Transverse colon (tissue), 4 donors: Measurements from ENCODE around the gene ISCA1. TPM values are rescaled to one million over a fixed set of nuclear protein-coding genes. Genes with fewer than 3 reads are reported as not detected.

Source experiments
- DNase-seq: peaks from one replicate; pipeline ENCODE4 v3.0.0-alpha.2; 2019
- H3K27ac ChIP-seq, 4 donors: fragments of 200-600 bp; sonication (generic); 2 replicates each; pipeline ENCODE4 v1.5.1; 2016 to 2018; ENCODE audit warnings: inconsistent platforms in 4 of 4
- H3K27me3 ChIP-seq: fragments of 200-600 bp; sonication (generic); 2 replicates; pipeline ENCODE4 v1.5.1; 2017; ENCODE audit warnings: inconsistent platforms
- H3K36me3 ChIP-seq, 4 donors: fragments of 200-600 bp; sonication (generic); 2 replicates each; pipeline ENCODE4 v1.5.1; 2017 to 2019; ENCODE audit warnings: inconsistent platforms in 4 of 4
- H3K4me1 ChIP-seq, 4 donors: fragments of 200-600 bp; sonication (generic); 2 replicates each; pipeline ENCODE4 v1.5.1; 2017 to 2020; ENCODE audit warnings: inconsistent platforms in 4 of 4
- H3K4me3 ChIP-seq, 4 donors: fragments of 200-600 bp; sonication (generic); 1 replicate in 1 of 4; 2 replicates in 3 of 4; pipeline versions ENCODE4 v1.5.1 to v1.6.1; 2017 to 2019; ENCODE audit warnings: inconsistent platforms in 4 of 4
- H3K9me3 ChIP-seq, 2 donors: fragments of 200-600 bp; sonication (generic); 2 replicates each; pipeline ENCODE4 v1.5.1; 2017 to 2019; ENCODE audit warnings: inconsistent platforms in 2 of 2
- CTCF ChIP-seq, 5 experiments: fragments of 200-600 bp in 3 of 5; fragments of 450-650 bp in 2 of 5; sonication (generic) in 3 of 5; IDR thresholded peaks; 1 replicate in 2 of 5; 2 replicates in 3 of 5; pipeline ENCODE4 v1.5.1; 2016 to 2017; ENCODE audit warnings: antibody characterized with exemption in 5 of 5, inconsistent platforms in 3 of 5, mild to moderate bottlenecking in 2 of 5, moderate library complexity in 1 of 5
- EP300 ChIP-seq: sonication (generic); formaldehyde crosslinking; IDR thresholded peaks from one replicate; pipeline ENCODE4 v1.6.1; 2017; ENCODE audit warnings: antibody characterized with exemption, low read depth
- POLR2A ChIP-seq: fragments of 450-650 bp; IDR thresholded peaks from one replicate; pipeline ENCODE4 v1.6.1; 2016; ENCODE audit warnings: antibody characterized with exemption, mild to moderate bottlenecking, moderate library complexity
- POLR2AphosphoS5 ChIP-seq, 3 donors: sonication (generic); formaldehyde crosslinking; IDR thresholded peaks; one replicate each; pipeline ENCODE4 v1.6.1; 2016; ENCODE audit warnings: antibody characterized with exemption in 3 of 3
- WGBS, 2 donors: methylation state at CpG; one replicate each; pipeline ENCODE4 v1.1.5; 2018; ENCODE audit warnings: low coverage in 1 of 2; 5-methylcytosine and 5-hydroxymethylcytosine counted together
- in situ Hi-C, 4 donors: fragments of 200-750 bp; cut with MboI; loops; one replicate each; pipeline versions ENCODE4 v1.15.0 to v1.15.1; 2017; ENCODE audit warnings: low sequenced_read_pairs in 3 of 4, low pct_ligation_motif_present in 1 of 4, low pct_unique_long_range_greater_than_20kb in 1 of 4
- intact Hi-C: fragments of 100-400 bp; cut with DNase I; formaldehyde crosslinking; loops from one replicate; pipeline ENCODE4 v1.15.1; 2023; ENCODE audit warnings: low total_unique reads
- total RNA-seq, 4 donors: library from RNA; depleted of rRNA; stranded (reverse); fragments of >200 nt; gene quantifications; one replicate each; pipeline ENCODE4 v1.1.0, GENCODE V29; 2016

Gene ISCA1
- total RNA-seq: 10 to 100 TPM in 3 of 4 donors, 1 to 10 TPM in 1; 2.2 to 38.4 (median 29.4) TPM

GRCh38 chr9:86282077-86282978 lies at the start of gene ISCA1:
ISCA1 (minus strand) TSS chr9:86282538; CDS start chr9:86282458, 80 bp downstream.
- Histone ChIP-seq H3K9me3 (no peaks in the 10 kb centered on the region), H3K36me3 (no peaks in the 10 kb centered on the region), H3K27me3 (no peaks in the 10 kb centered on the region), H3K27ac (peak within 1 kb of the TSS; percentile 96 to 99 (median 97)), H3K4me1 (peaks cover 15 to 25% (median 22%) of the 10 kb centered on the region in 4 donors), H3K4me3 (peak within 1 kb of the TSS; percentile 64 to 89 (median 78))
- peak; percentile 98 for DNase-seq
- intact Hi-C loops: no loop called here
- WGBS, 2 donors: 1% methylated on average over 56 of the region's 101 CpGs; no CpG with 5 or more reads in 1 of the 2 donors
- in situ Hi-C loops: loop anchor here in 1 of 4 donors (25.0 kb wide), 1 partner anchor 345 kb away; the partner anchor contains the start of gene NAA35
- TF ChIP-seq POLR2A (peak; percentile 96), POLR2AphosphoS5 (IDR thresholded peaks at IDR 0.05) (peak; percentile 91 to 96 (median 94)), EP300 (peak; percentile 22), CTCF (IDR thresholded peaks at IDR 0.05) (no peak)

GRCh38 chr9:86330186-86330585 lies 47.8 kb upstream of the ISCA1 start:
- intact Hi-C loops (no loop called here), in situ Hi-C loops (no loop called here)
- H3K27ac ChIP-seq: no peak overlapping the region
- DNase-seq: no peak
- peaks cover 0 to 63% (median 25%) of the 10 kb centered on the region in 4 donors for H3K36me3 ChIP-seq
- no peaks in the 10 kb centered on the region for H3K4me1 ChIP-seq
- TF ChIP-seq POLR2A (no peak), CTCF (IDR thresholded peaks at IDR 0.05) (no peak), POLR2AphosphoS5 (IDR thresholded peaks at IDR 0.05) (no peak), EP300 (no peak)
- 89 to 94% methylated on average over 3 to 5 of the region's 5 CpGs for WGBS, 2 donors
- no peak overlapping the region for H3K4me3 ChIP-seq
- no peaks in the 10 kb centered on the region for H3K9me3 ChIP-seq
- no peaks in the 10 kb centered on the region for H3K27me3 ChIP-seq

GRCh38 chr9:86329649-86330048 lies 47.3 kb upstream of the ISCA1 start:
- in situ Hi-C loops (no loop called here), intact Hi-C loops (no loop called here)
- no peak overlapping the region for H3K27ac ChIP-seq

GRCh38 chr9:86328156-86328555 lies 45.8 kb upstream of the ISCA1 start:
- no peaks in the 10 kb centered on the region for H3K27me3 ChIP-seq
- intact Hi-C loops: no loop called here
- 75 to 91% methylated on average over 4 of the region's 4 CpGs for WGBS, 2 donors
- no peak for DNase-seq
- H3K36me3 ChIP-seq: peaks cover 0 to 72% (median 31%) of the 10 kb centered on the region in 4 donors
- no peak for TF ChIP-seq POLR2AphosphoS5 (IDR thresholded peaks at IDR 0.05)
- no peak overlapping the region for H3K4me3 ChIP-seq
- no peak overlapping the region for H3K27ac ChIP-seq
- H3K4me1 ChIP-seq: no peaks in the 10 kb centered on the region
- in situ Hi-C loops: no loop called here
- no peaks in the 10 kb centered on the region for H3K9me3 ChIP-seq

More at GRCh38 chr9:86329649-86330048, 47.3 kb upstream of the ISCA1 start:
- Histone ChIP-seq H3K36me3 (peaks cover 0 to 63% (median 25%) of the 10 kb centered on the region in 4 donors), H3K4me3 (no peak overlapping the region), H3K27me3 (no peaks in the 10 kb centered on the region), H3K4me1 (no peaks in the 10 kb centered on the region), H3K9me3 (no peaks in the 10 kb centered on the region)
- 84 to 100% methylated on average over 1 of the region's 1 CpG for WGBS, 2 donors
- TF ChIP-seq EP300 (no peak), POLR2AphosphoS5 (IDR thresholded peaks at IDR 0.05) (no peak)
- DNase-seq: no peak

GRCh38 chr9:86326536-86326935 lies 44.2 kb upstream of the ISCA1 start:
- TF ChIP-seq POLR2AphosphoS5 (IDR thresholded peaks at IDR 0.05) (no peak), POLR2A (no peak), EP300 (no peak), CTCF (IDR thresholded peaks at IDR 0.05) (no peak)
- H3K27me3 ChIP-seq: no peaks in the 10 kb centered on the region
- H3K36me3 ChIP-seq: peaks cover 0 to 76% (median 34%) of the 10 kb centered on the region in 4 donors
- no peaks in the 10 kb centered on the region for H3K4me1 ChIP-seq
- in situ Hi-C loops (no loop called here), intact Hi-C loops (no loop called here)
- no peak overlapping the region for H3K4me3 ChIP-seq
- no peaks in the 10 kb centered on the region for H3K9me3 ChIP-seq
- no peak overlapping the region for H3K27ac ChIP-seq
- DNase-seq: no peak
- 73 to 88% methylated on average over 2 to 3 of the region's 3 CpGs for WGBS, 2 donors
